K562 (cell line): ENCODE data around the gene PRR29. TPM values are rescaled to one million over a fixed set of nuclear protein-coding genes. Genes with fewer than 3 reads are reported as not detected.

ENCODE experiments used
- ATAC-seq: fragments of 200-7000 bp; cut with Tn5 transposase; 3 replicates; pipeline ENCODE4 v1.9.1; 2020; ENCODE audit warnings: moderate library complexity
- BruUV-seq: library from RNA; stranded (reverse); fragments of 400-500 nt; replicated peaks from 2 replicates; lab custom pipeline; 2021; lab: Mats Ljungman, UMichigan
- CTCF ChIA-PET: fragments of 300-600 bp; formaldehyde crosslinking; extraction: SDS; loops from one replicate; lab custom pipeline; 2021; ENCODE audit warnings: low intra/inter-chr PET ratio; lab: Yijun Ruan, JAX
- POLR2A ChIA-PET: fragments of 300-600, 350-650 bp; sonication (Branson Sonifier 250); formaldehyde crosslinking; extraction: SDS; loops from one replicate; lab custom pipeline; 2021; ENCODE audit warnings: antibody characterized with exemption, inconsistent platforms; lab: Yijun Ruan, JAX
- DNase-seq, 4 experiments: peaks; one replicate each; pipeline versions ENCODE4 v3.0.0 to v3.0.0-alpha.2; 2011 to 2018; ENCODE audit warnings: low spot score in 3 of 4, mixed read lengths in 3 of 4; ENCODE audit errors: extremely low read depth in 1 of 4
- FAIRE-seq: peaks from 2 replicates; lab custom pipeline; 2011; peaks lifted over from hg19 to GRCh38; lab: Jason Lieb, UNC
- H2AFZ ChIP-seq: 2 replicates; pipeline ENCODE4 v1.6.0; 2011; ENCODE audit warnings: low read depth, low read length, control low read depth, inconsistent platforms
- H3K27ac ChIP-seq: fragments of 200-600 bp; 3 replicates; pipeline ENCODE4 v1.8.0; 2011; ENCODE audit warnings: low read depth, mild to moderate bottlenecking, control low read depth, inconsistent platforms, low read length, moderate library complexity, mixed read lengths; ENCODE audit errors: extremely low read depth
- H3K27me3 ChIP-seq, 2 experiments: fragments of 300-600 bp in 1 of 2; 2 replicates in 1 of 2; 3 replicates in 1 of 2; pipeline versions ENCODE4 v1.6.0 to v1.8.0; 2011; ENCODE audit warnings: inconsistent platforms in 2 of 2, low read length in 2 of 2, mild to moderate bottlenecking in 1 of 2, mixed read lengths in 1 of 2, moderate library complexity in 1 of 2; ENCODE audit not compliant: control insufficient read depth in 2 of 2, insufficient read depth in 2 of 2
- H3K36me3 ChIP-seq: fragments of 300-600 bp; 3 replicates; pipeline ENCODE4 v1.8.0; 2011; ENCODE audit warnings: mild to moderate bottlenecking, low read length, inconsistent platforms; ENCODE audit not compliant: control insufficient read depth, insufficient read depth
- H3K4me1 ChIP-seq, 2 experiments: fragments of 200-600 bp in 1 of 2; replicated peaks in 1 of 2; 2 replicates in 1 of 2; 3 replicates in 1 of 2; pipeline versions ENCODE4 v1.5.1 to v1.8.0; 2011; ENCODE audit warnings: inconsistent platforms in 2 of 2, low read length in 2 of 2, mild to moderate bottlenecking in 1 of 2, mixed read lengths in 1 of 2, moderate library complexity in 1 of 2; ENCODE audit not compliant: control insufficient read depth in 2 of 2, insufficient read depth in 2 of 2
- H3K4me2 ChIP-seq: 2 replicates; pipeline ENCODE4 v1.6.1; 2011; ENCODE audit warnings: low read length, control low read depth, inconsistent platforms, mixed read lengths; ENCODE audit not compliant: insufficient read depth
- H3K4me3 ChIP-seq: fragments of 200-600 bp; sonication (generic), shearing (Covaris generic); 2 replicates; pipeline ENCODE4 v1.5.1; 2016; ENCODE audit warnings: control low read depth, inconsistent platforms
- H3K79me2 ChIP-seq: fragments of 200-600 bp; 3 replicates; pipeline ENCODE4 v1.8.0; 2011; ENCODE audit warnings: low read length, inconsistent platforms; ENCODE audit not compliant: control insufficient read depth, insufficient read depth
- H3K9ac ChIP-seq, 2 experiments: 2 replicates each; pipeline versions ENCODE4 v1.6.0 to v1.6.1; 2011; ENCODE audit warnings: low read depth in 2 of 2, low read length in 2 of 2, control low read depth in 1 of 2, inconsistent platforms in 1 of 2, mild to moderate bottlenecking in 1 of 2, mixed read lengths in 1 of 2; ENCODE audit not compliant: insufficient read depth in 1 of 2
- H3K9me1 ChIP-seq: one replicate; pipeline ENCODE4 v1.6.0; 2011; ENCODE audit warnings: inconsistent platforms, mild to moderate bottlenecking, low read length, moderate library complexity; ENCODE audit not compliant: control insufficient read depth, insufficient read depth
- H3K9me3 ChIP-seq: replicated peaks from 2 replicates; pipeline ENCODE4 v1.5.1; 2011; ENCODE audit warnings: low read depth, low read length, inconsistent platforms; ENCODE audit not compliant: control insufficient read depth, insufficient read depth
- H4K20me1 ChIP-seq: replicated peaks from 2 replicates; pipeline ENCODE4 v1.6.1; 2011; ENCODE audit warnings: low read length, inconsistent platforms, mixed read lengths; ENCODE audit not compliant: control insufficient read depth, insufficient read depth
- ATF1 ChIP-seq, 2 experiments: fragments of 450-650 bp in 1 of 2; IDR thresholded peaks; 2 replicates each; pipeline ENCODE4 v1.6.1; 2016; ENCODE audit warnings: missing compliant biosample characterization in 1 of 2, missing genetic modification characterization in 1 of 2
- CHD1 ChIP-seq: fragments of 200-600 bp; sonication (generic); IDR thresholded peaks from one replicate; pipeline ENCODE4 v1.6.1; 2012; ENCODE audit warnings: mild to moderate bottlenecking, moderate library complexity, low read length, inconsistent platforms
- KAT8 ChIP-seq: fragments of 450-650 bp; IDR thresholded peaks from 2 replicates; pipeline ENCODE4 v1.6.1; 2016; ENCODE audit warnings: low read depth, mild to moderate bottlenecking
- KLF16 ChIP-seq: IDR thresholded peaks from 2 replicates; pipeline ENCODE4 v1.6.1; 2016; ENCODE audit warnings: antibody characterized with exemption
- L3MBTL2 ChIP-seq: fragments of 450-650 bp; IDR thresholded peaks from 2 replicates; pipeline ENCODE4 v1.6.1; 2016; ENCODE audit warnings: mild to moderate bottlenecking, moderate library complexity
- PCBP1 ChIP-seq: fragments of 200-400 bp; formaldehyde crosslinking; IDR thresholded peaks from 2 replicates; pipeline ENCODE4 v1.6.1; 2018; ENCODE audit warnings: mild to moderate bottlenecking, low read depth, low read length; ENCODE audit not compliant: poor library complexity, severe bottlenecking
- PURB ChIP-seq: sonication (generic); formaldehyde crosslinking; IDR thresholded peaks from 2 replicates; pipeline ENCODE4 v1.9.0; 2021; ENCODE audit warnings: low read depth, mild to moderate bottlenecking, missing genetic modification reagents
- RBM34 ChIP-seq: fragments of 200-400 bp; formaldehyde crosslinking; IDR thresholded peaks from 2 replicates; pipeline ENCODE4 v1.6.1; 2018; ENCODE audit warnings: low read length, borderline replicate concordance; ENCODE audit not compliant: insufficient read depth
- SMARCB1 ChIP-seq: IDR thresholded peaks from 2 replicates; pipeline ENCODE4 v1.6.1; 2011; ENCODE audit warnings: improper control_type of control experiment, low read depth; ENCODE audit not compliant: insufficient read length
- STAT5A ChIP-seq: IDR thresholded peaks from 2 replicates; pipeline ENCODE4 v1.6.1; 2012; ENCODE audit warnings: low read length, inconsistent platforms, borderline replicate concordance
- TBP ChIP-seq: optimal IDR thresholded peaks from 2 replicates; pipeline ENCODE3; 2011; ENCODE audit warnings: low read depth, low read length, improper control_type of control experiment
- ZNF133 ChIP-seq: fragments of 250-450 bp; sonication (Bioruptor Pico); IDR thresholded peaks from 2 replicates; pipeline ENCODE4 v1.4.0; 2020; ENCODE audit warnings: mild to moderate bottlenecking
- WGBS: fragments of 100-300 bp; shearing (Covaris generic); methylation state at CpG from one replicate; pipeline ENCODE4 v1.1.6; 2016; ENCODE audit warnings: low coverage, mixed read lengths; ENCODE audit not compliant: insufficient coverage; ENCODE audit errors: missing lambda C conversion rate; 5-methylcytosine and 5-hydroxymethylcytosine counted together
- in situ Hi-C: fragments of 300-500 bp; cut with MboI; formaldehyde crosslinking; loops from 4 replicates; pipeline ENCODE4 v1.15.0; 2018; ENCODE audit warnings: inconsistent platforms, mixed read lengths
- intact Hi-C: fragments of 100-400 bp; cut with micrococcal nuclease; formaldehyde crosslinking; loops from 2 replicates; pipeline ENCODE4 v1.14.2; 2022
- polyA plus RNA-seq, 8 experiments: library from polyadenylated mRNA; depleted of rRNA in 4 of 8; stranded (reverse) in 5 of 8; unstranded in 3 of 8; fragments of >200 nt; fragmentation: Nextera tagmentation in 2 of 8; fragmentation: Illumina TruSeq in 1 of 8; extraction: Ambion mirVana in 2 of 8; extraction: Trizol in 1 of 8; gene quantifications; 2 replicates each; pipeline versions ENCODE4 v1.2.1 to v1.2.3, GENCODE V29; 2011 to 2014; ENCODE audit warnings: inconsistent platforms in 1 of 8, missing spikeins in 1 of 8
- total RNA-seq, 7 experiments: library from RNA; depleted of rRNA in 6 of 7; stranded (reverse); fragments of >200 nt in 6 of 7; fragmentation: Illumina TruSeq in 2 of 7; extraction: Trizol in 2 of 7; gene quantifications; 2 replicates each; pipeline versions ENCODE4 v1.2.1 to v1.2.3, GENCODE V29; 2011 to 2021; ENCODE audit warnings: low replicate concordance in 1 of 7
- TF ChIP-seq, protein P1 (sequence below): fragments of 250-450 bp; sonication (Bioruptor Pico); IDR thresholded peaks from 2 replicates; pipeline ENCODE4 v1.5.0; 2021; ENCODE audit warnings: mild to moderate bottlenecking, moderate library complexity
- TF ChIP-seq, protein P2 (sequence below): fragments of 450-650 bp; IDR thresholded peaks from 2 replicates; pipeline ENCODE4 v1.6.1; 2017; ENCODE audit warnings: antibody characterized with exemption
- TF ChIP-seq, protein P3 (sequence below): fragments of 450-650 bp; formaldehyde crosslinking; IDR thresholded peaks from 2 replicates; pipeline ENCODE4 v1.4.0; 2020; ENCODE audit warnings: mild to moderate bottlenecking, mixed read lengths

PRR29 gene
- total and polyA plus RNA-seq, 9 of the 15 experiments (the other 6 are each of a cell fraction or from before 2014, with no cell fraction given), result 0.08 to 0.58 (median 0.15) TPM; not detected in 5

DNA sequence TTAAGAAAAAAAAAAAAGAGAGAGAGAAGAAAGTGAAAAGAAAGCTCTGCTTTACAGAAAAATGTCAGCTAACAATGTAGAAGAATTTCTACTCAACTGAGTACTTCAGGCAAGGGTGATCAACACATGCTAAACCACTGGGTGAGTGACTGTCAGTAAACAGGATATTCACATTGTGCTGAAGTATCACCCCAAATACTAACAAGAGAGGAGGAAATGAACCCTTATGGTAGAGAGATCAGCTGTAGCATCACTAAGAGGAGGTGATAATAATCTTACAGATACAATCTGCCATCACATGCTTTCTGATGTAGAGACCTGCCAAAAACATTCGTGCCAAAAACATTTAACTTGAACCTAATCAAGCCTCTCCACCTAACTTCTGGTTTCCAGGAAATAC, 53.0 kb downstream of the PRR29 start (continued):
- TF ChIP-seq, protein P1, sequence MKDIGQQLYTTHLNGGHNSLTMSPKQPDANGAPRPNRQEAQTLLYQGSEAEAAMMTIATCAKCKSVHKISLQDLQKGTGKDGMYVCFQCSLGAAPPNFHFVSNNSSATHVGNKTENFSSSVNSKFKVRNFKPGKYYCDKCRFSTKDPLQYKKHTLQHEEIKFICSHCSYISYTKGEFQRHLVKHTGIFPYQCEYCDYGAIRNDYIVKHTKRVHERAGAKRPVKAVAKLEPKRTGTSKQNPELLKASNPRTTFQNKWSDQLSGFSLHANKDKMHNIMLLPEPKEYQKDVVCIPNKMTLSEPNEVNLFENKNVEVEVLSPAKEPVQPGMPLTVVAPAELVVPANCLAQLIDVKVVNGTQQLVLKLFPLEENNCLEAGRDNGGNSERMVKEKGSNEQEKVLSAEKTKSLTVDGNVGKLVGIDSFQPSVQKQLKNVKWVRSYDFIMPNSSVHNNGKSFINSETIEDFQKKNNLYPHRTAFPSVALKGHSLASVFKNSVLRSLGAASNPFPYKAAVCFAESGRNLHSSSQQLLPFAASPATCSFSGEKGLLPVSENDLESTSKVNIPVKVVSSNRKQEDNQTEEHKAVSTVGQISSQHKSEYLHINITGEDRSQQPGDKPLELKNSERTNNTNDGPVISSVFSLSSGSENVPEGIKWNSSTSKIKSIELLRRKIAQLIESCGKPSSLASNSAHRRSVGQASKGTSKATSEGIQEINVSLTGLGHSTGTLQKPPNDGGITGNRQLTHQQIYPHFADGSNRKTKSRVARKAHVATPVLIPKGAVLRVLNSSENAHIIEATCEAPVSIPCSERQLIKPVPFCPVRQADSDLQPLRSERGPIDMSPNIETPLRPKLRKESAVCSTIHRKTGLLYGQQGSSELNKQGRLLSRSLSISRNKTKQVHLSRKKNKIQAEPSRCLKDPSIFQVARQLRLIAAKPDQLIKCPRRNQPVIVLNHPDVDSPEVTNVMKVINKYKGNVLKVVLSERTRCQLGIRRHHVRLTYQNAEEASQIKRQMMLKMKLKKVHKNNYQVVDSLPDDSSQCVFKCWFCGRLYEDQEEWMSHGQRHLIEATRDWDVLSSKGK (CRISPR knock-in tag), result no peak
- TF ChIP-seq, all 486 proteins: peak for 0

DNA sequence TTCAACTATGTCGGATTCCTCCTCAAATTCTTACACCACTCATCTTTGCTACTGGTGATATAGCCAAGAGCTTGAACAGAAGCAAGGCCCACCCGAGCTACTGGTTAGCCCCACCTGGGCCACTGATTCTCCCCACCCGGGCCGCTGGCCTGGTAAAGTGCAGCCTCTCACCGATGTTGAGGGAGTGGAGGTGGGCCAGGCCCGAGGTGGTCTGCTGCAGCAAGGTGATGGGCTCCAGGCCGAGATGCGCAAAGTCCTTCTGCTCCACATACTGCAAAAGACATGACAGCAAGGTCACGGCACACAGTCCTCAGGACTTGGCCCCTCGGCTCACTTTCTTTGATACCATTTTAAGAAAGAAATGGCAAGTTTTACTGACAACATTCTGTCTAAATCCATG, 55.0 kb downstream of the PRR29 start:
- Histone ChIP-seq H3K4me2 (no peak overlapping the region), H2AFZ (no peak overlapping the region), H3K9me3 (no peaks in the 10 kb centered on the region), H3K79me2 (no peaks in the 10 kb centered on the region), H3K9me1 (no peaks in the 10 kb centered on the region), H3K4me3 (no peak overlapping the region), H3K4me1 (no peaks in the 10 kb centered on the region; a peak in 1 of 5 replicates), H3K27me3 (no peaks in the 10 kb centered on the region), H4K20me1 (no peaks in the 10 kb centered on the region), H3K27ac (no peak overlapping the region), H3K9ac (no peak overlapping the region), H3K36me3 (peaks cover 49% of the 10 kb centered on the region; the same call in 2 of the 3 replicates)
- ChIA-PET CTCF (interaction anchor here (0.6 kb wide), 1 partner anchor 80 kb away, joined by 3 read pairs; no protein-coding TSS in a partner anchor), POLR2A (interaction anchor here (1.3 to 1.4 kb wide), 5 partner anchors 8 to 24 kb away, joined by 3 to 4 read pairs (median 3); no protein-coding TSS in a partner anchor)
- no peak for ATAC-seq
- BruUV-seq, result no TSS peak
- in situ Hi-C loops (no loop called here), intact Hi-C loops (no loop called here)
- WGBS, result 83% methylated on average over 10 of the region's 10 CpGs
- FAIRE-seq, result no peak
- no peak for DNase-seq
- TF ChIP-seq ZNF133 (no peak), L3MBTL2 (no peak), KAT8 (no peak), SMARCB1 (no peak), TBP (no peak), PURB (CRISPR knock-in tag) (no peak), ATF1 (CRISPR knock-in tag; IDR thresholded peaks at IDR 0.05) (no peak), ATF1 (tag; IDR thresholded peaks at IDR 0.05) (no peak), PCBP1 (no peak), KLF16 (no peak), STAT5A (no peak), RBM34 (no peak), CHD1 (no peak)
- TF ChIP-seq, protein P2, sequence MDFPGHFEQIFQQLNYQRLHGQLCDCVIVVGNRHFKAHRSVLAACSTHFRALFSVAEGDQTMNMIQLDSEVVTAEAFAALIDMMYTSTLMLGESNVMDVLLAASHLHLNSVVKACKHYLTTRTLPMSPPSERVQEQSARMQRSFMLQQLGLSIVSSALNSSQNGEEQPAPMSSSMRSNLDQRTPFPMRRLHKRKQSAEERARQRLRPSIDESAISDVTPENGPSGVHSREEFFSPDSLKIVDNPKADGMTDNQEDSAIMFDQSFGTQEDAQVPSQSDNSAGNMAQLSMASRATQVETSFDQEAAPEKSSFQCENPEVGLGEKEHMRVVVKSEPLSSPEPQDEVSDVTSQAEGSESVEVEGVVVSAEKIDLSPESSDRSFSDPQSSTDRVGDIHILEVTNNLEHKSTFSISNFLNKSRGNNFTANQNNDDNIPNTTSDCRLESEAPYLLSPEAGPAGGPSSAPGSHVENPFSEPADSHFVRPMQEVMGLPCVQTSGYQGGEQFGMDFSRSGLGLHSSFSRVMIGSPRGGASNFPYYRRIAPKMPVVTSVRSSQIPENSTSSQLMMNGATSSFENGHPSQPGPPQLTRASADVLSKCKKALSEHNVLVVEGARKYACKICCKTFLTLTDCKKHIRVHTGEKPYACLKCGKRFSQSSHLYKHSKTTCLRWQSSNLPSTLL, result no peak
- TF ChIP-seq, protein P3, sequence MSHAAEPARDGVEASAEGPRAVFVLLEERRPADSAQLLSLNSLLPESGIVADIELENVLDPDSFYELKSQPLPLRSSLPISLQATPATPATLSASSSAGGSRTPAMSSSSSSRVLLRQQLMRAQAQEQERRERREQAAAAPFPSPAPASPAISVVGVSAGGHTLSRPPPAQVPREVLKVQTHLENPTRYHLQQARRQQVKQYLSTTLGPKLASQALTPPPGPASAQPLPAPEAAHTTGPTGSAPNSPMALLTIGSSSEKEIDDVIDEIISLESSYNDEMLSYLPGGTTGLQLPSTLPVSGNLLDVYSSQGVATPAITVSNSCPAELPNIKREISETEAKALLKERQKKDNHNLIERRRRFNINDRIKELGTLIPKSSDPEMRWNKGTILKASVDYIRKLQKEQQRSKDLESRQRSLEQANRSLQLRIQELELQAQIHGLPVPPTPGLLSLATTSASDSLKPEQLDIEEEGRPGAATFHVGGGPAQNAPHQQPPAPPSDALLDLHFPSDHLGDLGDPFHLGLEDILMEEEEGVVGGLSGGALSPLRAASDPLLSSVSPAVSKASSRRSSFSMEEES (CRISPR knock-in tag), result no peak
